Esophagus squamous epithelium (tissue), 5 donors: ENCODE results near the gene KRTAP10-2. TPM values are rescaled to one million over a fixed set of nuclear protein-coding genes. Genes with fewer than 3 reads are reported as not detected.

Experiments
- DNase-seq: peaks from one replicate; lab custom pipeline; 2025; lab: John Stamatoyannopoulos, UW
- H3K27ac ChIP-seq, 4 donors: fragments of 200-600 bp; sonication (generic); one replicate each; pipeline ENCODE4 v1.5.1; 2016 to 2019; ENCODE audit warnings: mild to moderate bottlenecking in 1 of 4
- H3K27me3 ChIP-seq, 4 donors: fragments of 200-600 bp; sonication (generic); 1 replicate in 3 of 4; 2 replicates in 1 of 4; pipeline versions ENCODE4 v1.5.1 to v1.6.0; 2017 to 2021; ENCODE audit warnings: antibody characterized with exemption in 1 of 4
- H3K36me3 ChIP-seq, 3 donors: fragments of 200-600 bp; sonication (generic); one replicate each; pipeline ENCODE4 v1.5.1; 2016 to 2019
- H3K4me1 ChIP-seq, 3 donors: fragments of 200-600 bp; sonication (generic); one replicate each; pipeline ENCODE4 v1.5.1; 2017 to 2019
- H3K4me3 ChIP-seq, 4 donors: fragments of 200-600 bp; sonication (generic); 1 replicate in 3 of 4; 2 replicates in 1 of 4; pipeline ENCODE4 v1.5.1; 2016 to 2019; ENCODE audit warnings: mild to moderate bottlenecking in 2 of 4, moderate library complexity in 1 of 4
- H3K9me3 ChIP-seq, 3 donors: fragments of 200-600 bp; sonication (generic); one replicate each; pipeline ENCODE4 v1.5.1; 2016 to 2019
- POLR2A ChIP-seq, 4 donors: fragments of 450-650 bp; IDR thresholded peaks; one replicate each; pipeline ENCODE4 v1.6.1; 2017; ENCODE audit warnings: antibody characterized with exemption in 4 of 4, mild to moderate bottlenecking in 4 of 4, moderate library complexity in 3 of 4
- WGBS, 2 donors: methylation state at CpG; one replicate each; pipeline ENCODE4 v1.1.5; 2018; 5-methylcytosine and 5-hydroxymethylcytosine counted together
- intact Hi-C: fragments of 100-400 bp; cut with DNase I; formaldehyde crosslinking; loops from one replicate; pipeline ENCODE4 v1.15.0; 2022
- total RNA-seq, 4 donors: library from RNA; depleted of rRNA; stranded (reverse); fragments of >200 nt; gene quantifications; one replicate each; pipeline ENCODE4 v1.1.0, GENCODE V29; 2016
- TF ChIP-seq, protein P1 (sequence below), 6 experiments: fragments of 450-650 bp in 4 of 6; fragments of 200-600 bp in 2 of 6; sonication (generic) in 2 of 6; IDR thresholded peaks; one replicate each; pipeline ENCODE4 v1.5.1; 2016 to 2019; ENCODE audit warnings: antibody characterized with exemption in 6 of 6, mild to moderate bottlenecking in 4 of 6, moderate library complexity in 4 of 6
- donor health status: DM: yes; HTN: yes; CAD: no.

Gene KRTAP10-2
- total RNA-seq, 4 donors from 2014 or later: not detected

DNA sequence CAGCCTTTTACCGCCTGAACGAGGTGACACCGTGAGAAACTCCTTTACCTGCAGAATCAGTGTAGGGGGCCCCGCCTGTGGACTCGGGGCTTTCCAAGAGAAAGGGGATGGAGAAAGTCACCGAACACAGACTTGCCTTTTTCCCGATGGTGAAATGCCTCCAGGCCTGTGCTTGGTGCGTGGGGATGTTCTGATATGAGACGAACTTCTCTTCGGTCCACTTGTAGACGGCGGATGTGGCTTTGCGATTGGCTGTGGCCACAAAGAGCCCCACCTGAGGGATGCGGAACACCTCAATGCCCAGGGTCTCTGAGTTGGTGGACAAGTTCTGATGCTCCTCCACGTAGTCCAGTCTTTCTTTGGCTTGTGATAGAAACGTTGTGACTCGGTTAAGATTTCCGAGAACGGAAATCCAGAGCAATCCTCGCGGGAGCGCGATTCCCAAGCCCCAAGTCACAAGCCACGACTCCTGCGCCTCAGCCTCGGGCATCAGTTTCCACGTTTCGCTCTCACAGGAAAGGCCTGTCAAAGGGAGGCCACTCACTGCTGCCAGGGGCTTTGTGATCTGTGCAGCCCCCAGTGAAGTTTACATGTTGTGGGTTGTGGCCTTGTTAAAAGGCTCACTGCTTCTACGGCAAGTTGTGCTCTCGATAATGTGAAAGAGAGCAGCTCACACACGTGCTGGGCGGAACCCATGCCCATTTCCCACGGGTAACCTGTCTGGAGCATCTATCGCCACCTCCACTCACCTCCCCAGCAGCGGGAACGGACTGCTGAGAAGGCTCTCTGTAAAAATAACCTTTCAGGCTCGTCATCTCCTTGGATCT is 23.9 kb downstream of the KRTAP10-2 start:
- Histone ChIP-seq H3K36me3 (no peaks in the 10 kb centered on the region), H3K27ac (no peak overlapping the region), H3K4me1 (no peaks in the 10 kb centered on the region), H3K4me3 (no peak overlapping the region), H3K9me3 (no peaks in the 10 kb centered on the region), H3K27me3 (peaks cover 0 to 23% (median 0%) of the 10 kb centered on the region in 4 donors)
- WGBS, 2 donors: 88 to 89% methylated on average over 22 to 29 of the region's 37 CpGs
- DNase-seq: no peak
- intact Hi-C loops: no loop called here
- TF ChIP-seq, protein P1, sequence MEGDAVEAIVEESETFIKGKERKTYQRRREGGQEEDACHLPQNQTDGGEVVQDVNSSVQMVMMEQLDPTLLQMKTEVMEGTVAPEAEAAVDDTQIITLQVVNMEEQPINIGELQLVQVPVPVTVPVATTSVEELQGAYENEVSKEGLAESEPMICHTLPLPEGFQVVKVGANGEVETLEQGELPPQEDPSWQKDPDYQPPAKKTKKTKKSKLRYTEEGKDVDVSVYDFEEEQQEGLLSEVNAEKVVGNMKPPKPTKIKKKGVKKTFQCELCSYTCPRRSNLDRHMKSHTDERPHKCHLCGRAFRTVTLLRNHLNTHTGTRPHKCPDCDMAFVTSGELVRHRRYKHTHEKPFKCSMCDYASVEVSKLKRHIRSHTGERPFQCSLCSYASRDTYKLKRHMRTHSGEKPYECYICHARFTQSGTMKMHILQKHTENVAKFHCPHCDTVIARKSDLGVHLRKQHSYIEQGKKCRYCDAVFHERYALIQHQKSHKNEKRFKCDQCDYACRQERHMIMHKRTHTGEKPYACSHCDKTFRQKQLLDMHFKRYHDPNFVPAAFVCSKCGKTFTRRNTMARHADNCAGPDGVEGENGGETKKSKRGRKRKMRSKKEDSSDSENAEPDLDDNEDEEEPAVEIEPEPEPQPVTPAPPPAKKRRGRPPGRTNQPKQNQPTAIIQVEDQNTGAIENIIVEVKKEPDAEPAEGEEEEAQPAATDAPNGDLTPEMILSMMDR (IDR thresholded peaks at IDR 0.05): no peak
- TF ChIP-seq POLR2A (IDR thresholded peaks at IDR 0.05): no peak

GRCh38 chr21:44526096-44526997 is 25.0 kb downstream of the KRTAP10-2 start:
- TF ChIP-seq POLR2A (IDR thresholded peaks at IDR 0.05): no peak
- TF ChIP-seq, protein P1 (IDR thresholded peaks at IDR 0.05): no peak
- Histone ChIP-seq H3K4me3 (no peak overlapping the region), H3K4me1 (no peaks in the 10 kb centered on the region), H3K9me3 (no peaks in the 10 kb centered on the region), H3K27me3 (peaks cover 0 to 19% (median 0%) of the 10 kb centered on the region in 4 donors), H3K36me3 (no peaks in the 10 kb centered on the region), H3K27ac (no peak overlapping the region)
- no peak for DNase-seq
- intact Hi-C loops: no loop called here
- WGBS, 2 donors: 82 to 86% methylated on average over 9 of the region's 12 CpGs

- peaks cover 0 to 19% (median 0%) of the 10 kb centered on the region in 4 donors for H3K27me3 ChIP-seq
- H3K9me3 ChIP-seq: no peaks in the 10 kb centered on the region
- H3K4me3 ChIP-seq: no peak overlapping the region
- DNase-seq: no peak
- H3K27ac ChIP-seq: no peak overlapping the region
- no peaks in the 10 kb centered on the region for H3K4me1 ChIP-seq
- TF ChIP-seq, protein P1 (IDR thresholded peaks at IDR 0.05): no peak
- no peak for TF ChIP-seq POLR2A (IDR thresholded peaks at IDR 0.05)
- intact Hi-C loops: no loop called here
- 89 to 90% methylated on average over 5 to 10 of the region's 20 CpGs for WGBS, 2 donors
- no peaks in the 10 kb centered on the region for H3K36me3 ChIP-seq
Measured at GRCh38 chr21:44525391-44526095, 25.8 kb downstream of the KRTAP10-2 start.

GRCh38 chr21:44524414-44525371 is 26.6 kb downstream of the KRTAP10-2 start:
- Histone ChIP-seq H3K27me3 (peaks cover 0 to 24% (median 0%) of the 10 kb centered on the region in 4 donors), H3K36me3 (no peaks in the 10 kb centered on the region), H3K27ac (no peak overlapping the region), H3K4me1 (no peaks in the 10 kb centered on the region), H3K9me3 (no peaks in the 10 kb centered on the region), H3K4me3 (no peak overlapping the region)
- WGBS, 2 donors: 66 to 88% methylated on average over 2 of the region's 2 CpGs
- TF ChIP-seq POLR2A (IDR thresholded peaks at IDR 0.05): no peak
- no peak for DNase-seq
- intact Hi-C loops: no loop called here
